Activated T-helper 9 cell treated with anti-CD3 and anti-CD28 coated beads, Interleukin-2, amount 50 U/mL, for 16 hours (primary cell): ENCODE results near the gene ARHGAP33.
A peak's percentile ranks its signal among the peaks of the same experiment; 100 is the strongest.

Experiments used
- DNase-seq: peaks from one replicate; pipeline ENCODE4 v3.0.0-alpha.2; 2020; ENCODE audit warnings: low read depth

ARHGAP33 gene

GRCh38 chr19:35775298-35776101, at the start of gene ARHGAP33:
ARHGAP33 (plus strand) TSS chr19:35775564; CDS start chr19:35775659, 95 bp downstream.
- DNase-seq = peak; percentile 97

DNA sequence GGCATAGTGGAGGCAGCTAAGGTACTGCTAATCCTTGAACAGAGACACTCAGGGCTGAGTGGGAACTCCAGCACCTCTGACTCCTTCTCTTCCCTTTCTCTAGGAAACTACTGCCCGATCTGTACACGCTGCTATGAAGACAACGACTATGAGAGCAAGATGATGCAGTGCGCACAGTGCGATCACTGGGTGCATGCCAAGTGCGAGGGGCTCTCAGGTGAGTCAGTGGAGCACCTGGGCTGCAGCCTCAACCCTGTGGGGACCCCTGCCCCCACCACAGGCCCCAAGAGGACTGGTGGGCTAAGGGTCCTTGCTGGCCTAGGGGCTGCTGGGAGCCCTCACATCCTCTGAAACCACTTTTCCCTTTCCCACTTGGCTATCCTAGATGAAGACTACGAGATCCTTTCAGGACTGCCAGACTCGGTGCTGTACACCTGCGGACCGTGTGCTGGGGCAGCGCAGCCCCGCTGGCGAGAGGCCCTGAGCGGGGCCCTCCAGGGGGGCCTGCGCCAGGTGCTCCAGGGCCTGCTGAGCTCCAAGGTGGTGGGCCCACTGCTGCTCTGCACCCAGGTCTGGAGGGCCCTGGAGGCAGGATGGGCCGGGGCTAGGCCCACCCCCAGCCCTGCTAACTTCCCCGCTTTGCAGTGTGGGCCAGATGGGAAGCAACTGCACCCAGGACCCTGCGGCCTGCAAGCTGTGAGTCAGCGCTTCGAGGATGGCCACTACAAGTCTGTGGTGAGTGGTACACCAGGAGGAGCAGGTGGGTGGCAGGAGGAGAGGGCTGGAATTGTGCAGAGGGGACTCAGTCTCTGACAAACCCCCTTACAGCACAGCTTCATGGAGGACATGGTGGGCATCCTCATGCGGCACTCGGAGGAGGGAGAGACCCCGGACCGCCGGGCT, 48.1 kb upstream of the ARHGAP33 start:
- no peak for DNase-seq

- no peak for DNase-seq
These were observed 47.2 kb upstream of the ARHGAP33 start for GRCh38 chr19:35727956-35728706.

DNA sequence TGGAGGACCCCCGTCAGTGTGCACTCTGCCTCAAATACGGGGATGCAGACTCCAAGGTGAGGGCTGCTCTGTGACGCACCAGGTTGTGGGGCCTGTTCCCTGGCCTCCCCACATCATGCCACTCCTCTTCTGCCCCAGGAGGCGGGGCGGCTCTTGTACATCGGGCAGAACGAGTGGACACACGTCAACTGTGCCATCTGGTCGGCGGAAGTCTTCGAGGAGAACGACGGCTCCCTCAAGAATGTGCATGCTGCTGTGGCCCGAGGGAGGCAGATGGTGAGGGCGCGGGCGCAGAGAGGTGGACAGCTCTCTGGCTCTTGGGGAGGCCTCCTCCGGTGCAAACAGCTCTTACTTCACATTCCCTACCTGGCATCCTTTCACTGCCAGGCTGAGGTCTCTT, 46.3 kb upstream of the ARHGAP33 start:
- DNase-seq = no peak

DNA sequence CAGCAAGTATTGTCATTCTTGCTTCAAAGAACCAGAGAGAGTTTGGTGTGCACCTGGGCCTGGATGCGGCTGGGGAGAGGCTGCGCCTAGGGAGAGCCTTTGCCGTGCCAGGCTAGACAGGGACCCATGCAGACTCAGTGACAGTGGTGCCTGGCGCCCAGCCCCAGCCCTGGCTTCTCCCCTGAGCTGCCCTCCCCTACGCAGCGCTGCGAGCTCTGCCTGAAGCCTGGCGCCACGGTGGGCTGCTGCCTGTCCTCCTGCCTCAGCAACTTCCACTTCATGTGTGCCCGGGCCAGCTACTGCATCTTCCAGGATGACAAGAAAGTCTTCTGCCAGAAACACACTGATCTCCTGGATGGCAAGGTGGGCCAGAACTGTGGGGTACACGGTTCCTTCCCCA, 45.6 kb upstream of the ARHGAP33 start:
- no peak for DNase-seq

GRCh38 chr19:35730326-35730725, 45.0 kb upstream of the ARHGAP33 start:
- no peak for DNase-seq

DNA sequence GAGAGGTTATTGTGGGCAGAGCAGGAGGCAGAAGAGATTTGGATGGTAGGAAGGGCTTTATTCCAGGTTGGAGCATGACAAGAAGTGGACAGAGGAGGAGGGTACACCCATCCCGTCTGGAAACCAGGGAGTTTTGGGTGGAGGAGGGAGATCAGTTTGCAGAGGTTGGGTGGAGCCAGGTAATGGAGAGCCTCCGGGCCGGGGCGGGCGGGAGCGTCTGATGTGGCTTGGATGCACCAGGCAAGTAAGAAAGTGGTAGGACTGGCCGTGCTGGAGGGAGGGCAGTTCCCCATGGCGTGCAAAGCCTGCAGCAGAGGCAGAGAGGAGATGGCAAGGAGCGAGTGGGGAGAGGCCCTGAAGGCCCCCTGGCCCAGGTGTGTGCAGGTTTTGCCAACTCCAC, 44.0 kb upstream of the ARHGAP33 start:
- no peak for DNase-seq

DNA sequence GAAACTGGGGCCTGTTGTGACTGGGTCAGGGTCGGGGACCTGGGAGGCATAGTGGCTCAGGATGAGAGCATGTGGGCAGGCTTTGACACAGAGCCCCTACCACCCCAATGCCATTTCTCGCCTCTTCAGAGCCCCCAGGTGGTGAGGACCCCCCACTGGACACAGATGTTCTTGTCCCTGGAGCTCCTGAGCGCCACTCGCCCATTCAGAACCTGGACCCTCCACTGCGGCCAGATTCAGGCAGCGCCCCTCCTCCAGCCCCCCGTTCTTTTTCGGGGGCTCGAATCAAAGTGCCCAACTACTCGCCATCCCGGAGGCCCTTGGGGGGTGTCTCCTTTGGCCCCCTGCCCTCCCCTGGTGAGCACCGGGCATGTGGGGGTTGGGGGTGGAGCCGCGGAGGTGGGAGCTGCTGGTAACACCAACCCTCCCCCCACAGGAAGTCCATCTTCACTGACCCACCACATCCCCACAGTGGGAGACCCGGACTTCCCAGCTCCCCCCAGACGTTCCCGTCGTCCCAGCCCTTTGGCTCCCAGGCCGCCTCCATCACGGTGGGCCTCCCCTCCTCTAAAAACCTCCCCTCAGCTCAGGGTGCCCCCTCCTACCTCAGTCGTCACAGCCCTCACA, 43.5 kb upstream of the ARHGAP33 start:
- no peak for DNase-seq

DNA sequence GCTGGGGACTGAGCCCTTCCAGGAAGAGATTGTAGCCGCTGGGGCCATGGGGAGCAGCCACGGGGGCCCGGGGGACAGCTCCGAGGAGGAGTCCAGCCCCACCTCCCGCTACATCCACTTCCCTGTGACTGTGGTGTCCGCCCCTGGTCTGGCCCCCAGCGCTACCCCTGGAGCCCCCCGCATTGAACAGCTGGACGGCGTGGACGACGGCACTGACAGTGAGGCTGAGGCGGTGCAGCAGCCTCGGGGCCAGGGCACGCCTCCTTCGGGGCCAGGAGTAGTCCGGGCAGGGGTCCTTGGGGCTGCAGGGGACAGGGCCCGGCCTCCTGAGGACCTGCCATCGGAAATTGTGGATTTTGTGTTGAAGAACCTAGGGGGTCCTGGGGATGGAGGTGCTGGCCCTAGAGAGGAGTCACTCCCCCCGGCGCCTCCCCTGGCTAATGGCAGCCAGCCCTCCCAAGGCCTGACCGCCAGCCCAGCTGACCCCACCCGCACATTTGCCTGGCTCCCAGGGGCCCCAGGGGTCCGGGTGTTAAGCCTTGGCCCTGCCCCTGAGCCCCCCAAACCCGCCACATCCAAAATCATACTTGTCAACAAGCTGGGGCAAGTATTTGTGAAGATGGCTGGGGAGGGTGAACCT, 42.7 kb upstream of the ARHGAP33 start:
- DNase-seq = no peak

DNA sequence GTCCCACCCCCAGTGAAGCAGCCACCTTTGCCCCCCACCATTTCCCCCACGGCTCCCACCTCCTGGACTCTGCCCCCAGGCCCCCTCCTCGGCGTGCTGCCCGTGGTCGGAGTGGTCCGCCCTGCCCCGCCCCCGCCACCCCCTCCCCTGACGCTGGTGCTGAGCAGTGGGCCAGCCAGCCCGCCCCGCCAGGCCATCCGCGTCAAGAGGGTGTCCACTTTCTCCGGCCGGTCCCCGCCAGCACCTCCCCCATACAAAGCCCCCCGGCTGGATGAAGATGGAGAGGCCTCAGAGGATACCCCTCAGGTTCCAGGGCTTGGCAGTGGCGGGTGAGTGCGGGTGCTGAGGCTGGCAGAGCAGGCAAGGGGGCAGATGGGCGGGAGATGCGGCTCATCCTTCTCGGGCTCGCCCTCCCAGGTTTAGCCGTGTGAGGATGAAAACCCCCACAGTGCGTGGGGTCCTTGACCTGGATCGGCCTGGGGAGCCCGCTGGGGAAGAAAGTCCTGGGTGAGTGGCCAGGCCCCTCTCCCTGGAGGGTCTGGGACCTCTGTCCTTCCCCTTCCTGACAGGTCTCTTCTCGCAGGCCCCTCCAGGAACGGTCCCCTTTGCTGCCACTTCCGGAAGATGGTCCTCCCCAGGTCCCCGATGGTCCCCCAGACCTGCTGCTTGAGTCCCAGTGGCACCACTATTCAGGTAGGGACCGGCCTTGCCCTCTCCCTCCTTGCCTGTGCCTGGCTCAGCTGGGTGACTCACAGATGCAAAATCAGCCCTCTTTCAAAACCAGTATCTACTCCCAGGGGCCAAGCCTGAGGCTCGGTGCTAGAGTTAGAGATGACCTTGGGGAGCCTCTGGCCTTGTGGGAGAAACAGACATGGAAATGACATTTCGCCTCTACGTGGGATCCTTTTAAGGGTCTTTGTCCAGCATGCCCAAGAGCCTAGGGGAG, 41.9 kb upstream of the ARHGAP33 start:
- DNase-seq = no peak

- DNase-seq = no peak
These were observed 41.1 kb upstream of the ARHGAP33 start for GRCh38 chr19:35734273-35734672.

DNA sequence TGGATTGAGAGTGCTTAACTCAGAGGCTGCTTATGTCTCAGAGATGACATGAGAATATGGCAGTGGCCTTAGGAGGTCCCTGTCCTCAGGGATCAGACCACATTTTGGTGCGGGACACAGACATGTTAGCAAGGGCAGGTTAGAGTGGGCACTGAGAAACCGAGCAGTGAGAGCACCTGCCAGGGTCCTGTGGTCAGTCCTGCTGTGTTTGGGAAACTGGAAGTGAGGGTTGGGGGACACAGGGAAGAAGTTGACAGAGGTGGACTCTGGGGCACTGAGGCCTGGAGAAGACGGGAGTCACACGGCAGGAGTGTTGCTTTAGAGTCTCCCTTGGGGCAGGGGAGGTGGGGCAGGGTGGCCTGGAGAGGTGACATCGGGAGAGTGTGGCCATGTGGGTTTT, 40.5 kb upstream of the ARHGAP33 start:
- DNase-seq = no peak

GRCh38 chr19:35736913-35737886, 38.2 kb upstream of the ARHGAP33 start:
- no peak for DNase-seq

GRCh38 chr19:35738021-35738886, 37.1 kb upstream of the ARHGAP33 start:
- DNase-seq = no peak

- no peak for DNase-seq
These were observed 36.5 kb upstream of the ARHGAP33 start for GRCh38 chr19:35738887-35739229.

DNA sequence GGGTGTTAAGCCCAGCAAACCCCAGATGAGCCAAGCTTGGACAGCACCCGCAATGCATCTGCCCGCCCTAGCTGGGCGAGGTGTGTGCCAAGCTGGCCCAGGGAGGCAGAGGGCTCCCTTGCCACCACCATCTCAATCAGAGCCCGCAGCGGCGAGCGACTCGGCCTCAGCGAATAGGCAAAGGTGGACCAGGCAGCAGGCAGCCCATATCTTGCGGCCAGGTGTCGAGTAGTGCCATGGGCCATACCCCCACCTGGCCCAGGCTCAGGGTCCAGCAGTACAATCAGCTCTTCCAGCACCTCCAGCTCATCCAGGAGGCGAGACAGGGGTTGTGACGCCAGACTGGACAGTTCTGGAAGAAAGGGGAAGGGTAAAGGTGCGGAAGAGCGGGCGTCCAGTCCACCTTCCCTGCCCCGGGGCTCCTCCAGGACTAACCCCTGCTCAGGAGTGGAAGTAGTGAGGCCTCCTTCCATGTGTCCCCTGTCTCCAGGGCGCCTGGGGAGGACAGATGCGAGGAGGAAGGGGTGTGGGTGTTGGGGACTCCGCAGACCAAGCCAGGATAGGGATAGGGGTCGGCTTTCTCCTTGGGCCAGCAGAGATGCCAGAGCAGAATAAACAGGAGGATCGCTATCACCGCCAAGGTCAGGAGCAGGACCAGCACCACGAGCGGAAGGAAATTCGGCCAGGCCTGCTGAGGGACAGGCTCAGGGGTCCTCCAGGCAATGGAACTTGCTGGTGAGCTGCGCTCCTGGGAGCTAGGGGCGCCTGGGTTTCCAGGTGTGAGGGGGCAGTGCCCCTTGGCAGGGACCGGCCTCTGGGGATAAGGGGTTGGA, 35.9 kb upstream of the ARHGAP33 start:
- no peak for DNase-seq

DNA sequence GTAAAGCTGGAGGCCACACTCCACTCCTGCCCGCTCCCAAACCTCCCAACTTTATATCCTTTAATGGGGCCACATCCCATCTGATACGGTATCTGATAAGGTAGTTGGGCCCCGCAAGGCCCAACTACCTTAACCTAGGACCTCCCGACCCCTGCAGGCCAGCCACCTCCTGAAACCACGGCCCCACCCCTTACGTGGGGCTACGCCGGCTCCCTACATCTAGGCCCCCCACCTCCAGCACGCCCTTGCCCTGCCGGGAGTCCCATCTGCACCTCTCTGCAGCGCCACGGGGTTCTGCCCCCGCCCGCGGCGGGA, 35.3 kb upstream of the ARHGAP33 start:
- no peak for DNase-seq
